Activated naive CD4-positive, alpha-beta T cell (primary cell): ENCODE measurements around the gene ANXA7.
A peak's percentile ranks its signal among the peaks of the same experiment; 100 is the strongest.
"Not testable (repeated sequence)": the region's sequence is repeated elsewhere in the genome, so short reads cannot be mapped to it uniquely, and the experiment has no call there.

ENCODE experiments used
- DNase-seq, 4 experiments: peaks; one replicate each; lab custom pipeline; 2025; lab: John Stamatoyannopoulos, UW

The ANXA7 gene

DNA sequence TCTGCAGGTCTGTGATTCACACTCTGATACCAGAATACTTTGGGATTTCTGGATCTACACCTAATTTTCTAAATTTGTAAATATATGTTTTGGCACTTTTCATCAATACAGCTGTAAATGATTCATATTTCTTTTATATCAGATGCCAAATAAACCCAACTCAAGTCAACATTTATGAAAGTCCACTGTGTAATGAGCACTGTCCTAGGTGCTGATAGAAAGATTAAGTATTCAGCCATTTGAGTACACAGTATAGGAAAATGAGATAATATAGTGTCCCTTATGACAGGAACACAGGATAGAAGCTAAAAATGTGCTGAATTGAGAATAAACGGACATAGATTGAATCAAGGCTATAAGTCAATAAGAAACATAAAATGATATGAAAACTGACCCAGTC, 6.4 kb downstream of the ANXA7 start:
- no peak for DNase-seq

DNA sequence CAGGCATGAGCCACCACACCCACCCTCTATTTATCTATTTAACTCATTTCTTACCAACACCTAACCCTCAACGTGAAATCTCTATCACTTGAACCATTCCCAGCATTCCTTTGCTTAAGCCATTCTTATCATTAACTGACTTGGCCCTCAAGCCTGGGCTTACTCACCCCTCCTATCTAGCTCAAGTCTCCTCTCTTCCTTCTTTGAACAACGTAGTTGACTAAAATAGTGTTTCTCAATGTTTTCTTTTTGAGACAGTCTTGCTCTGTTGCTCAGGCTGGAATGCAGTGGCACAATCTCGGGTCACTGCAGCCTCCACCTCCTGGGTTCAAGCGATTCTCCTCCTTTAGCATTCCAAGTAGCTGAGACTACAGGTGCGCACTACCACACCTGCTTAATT, 7.0 kb downstream of the ANXA7 start:
- no peak for DNase-seq

DNA sequence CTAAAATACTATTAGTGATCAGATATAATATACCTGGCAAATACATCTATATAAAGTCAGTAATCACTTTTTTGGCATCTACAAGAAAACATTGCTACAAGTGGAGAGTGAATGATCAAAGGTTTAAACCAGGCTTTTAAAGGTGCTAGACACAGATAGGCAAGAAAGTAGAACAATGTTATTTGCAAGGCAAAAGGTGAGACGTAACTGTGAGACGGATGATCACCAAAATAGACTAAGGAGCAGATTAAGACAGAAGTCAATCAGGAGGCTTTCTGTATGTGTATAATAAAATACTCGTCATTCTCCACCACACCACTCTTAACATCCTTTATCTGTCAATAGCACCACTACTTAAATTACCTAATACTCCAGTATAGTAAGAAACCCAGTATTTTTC, 8.3 kb downstream of the ANXA7 start:
- DNase-seq = no peak

DNA sequence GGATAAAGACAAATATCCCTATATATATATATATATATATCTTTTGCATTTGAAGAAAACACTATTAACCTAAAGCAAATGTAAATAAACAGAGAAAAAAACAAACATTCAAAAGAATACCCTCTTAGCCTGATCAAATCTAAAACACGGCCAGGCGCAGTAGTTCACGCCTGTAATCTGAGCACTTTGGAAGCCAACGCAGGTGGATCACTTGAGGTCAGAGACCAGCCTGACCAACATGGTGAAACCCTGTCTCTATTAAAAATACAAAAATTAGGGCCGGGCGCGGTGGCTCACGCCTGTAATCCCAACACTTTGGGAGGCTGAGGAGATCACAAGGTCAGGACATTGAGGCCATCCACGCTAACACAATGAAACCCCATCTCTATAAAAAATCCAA, 9.2 kb downstream of the ANXA7 start:
- no peak for DNase-seq

DNA sequence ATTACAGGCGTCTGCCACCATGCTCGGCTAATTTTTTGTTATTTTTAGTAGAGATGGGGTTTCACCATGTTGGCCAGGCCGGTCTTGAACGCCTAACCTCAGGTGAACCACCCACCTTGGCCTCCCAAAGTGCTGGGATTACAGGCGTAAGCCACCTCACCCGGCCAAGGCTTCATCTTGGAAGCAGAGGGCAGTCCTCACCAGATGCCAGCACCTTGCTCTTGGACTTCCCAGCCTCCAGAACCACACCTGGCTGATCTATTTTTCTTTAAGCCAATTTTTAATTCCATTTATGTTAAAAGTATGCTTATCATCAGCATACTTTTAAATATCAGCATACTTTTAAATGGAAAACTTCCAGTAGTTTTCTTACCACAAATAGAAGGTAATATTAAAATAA, 12.2 kb downstream of the ANXA7 start:
- no peak for DNase-seq

DNA sequence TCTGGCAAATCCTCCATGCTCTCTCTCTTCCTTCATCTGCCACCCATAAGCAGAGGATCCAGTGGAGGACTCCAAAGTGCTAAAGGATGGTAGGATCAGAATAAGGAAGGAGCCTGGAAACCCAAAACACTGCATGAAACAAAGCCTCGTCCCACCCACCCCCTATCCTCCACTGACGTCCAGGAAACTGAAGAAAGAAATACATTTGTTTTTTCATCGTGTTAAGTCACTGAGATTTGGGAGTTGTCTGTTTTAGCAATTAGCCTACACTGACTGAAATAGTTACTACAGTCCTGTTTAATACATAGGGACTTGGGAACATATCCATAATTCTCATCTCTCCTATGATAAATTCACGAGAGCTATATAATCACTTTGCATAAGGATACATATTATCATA, 14.8 kb downstream of the ANXA7 start:
- no peak for DNase-seq

DNA sequence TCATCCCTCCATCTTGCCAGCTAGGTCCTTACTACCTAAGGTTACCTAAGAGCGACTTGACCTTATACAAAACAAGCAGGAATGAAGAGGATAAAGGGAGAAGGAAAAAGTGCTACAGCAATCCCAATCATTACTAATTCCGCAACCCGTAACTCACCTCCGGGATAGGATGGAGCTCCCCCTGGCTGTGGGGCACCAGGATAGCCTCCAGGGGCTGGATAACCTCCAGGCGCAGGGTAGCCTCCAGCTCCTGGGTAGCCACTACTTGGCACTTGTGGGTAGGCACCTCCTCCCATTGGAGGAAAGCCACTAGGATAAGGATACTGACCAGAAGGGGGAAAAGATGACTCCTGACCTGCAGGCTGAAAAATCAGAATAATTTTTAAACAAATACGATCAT, 15.8 kb downstream of the ANXA7 start:
- DNase-seq = no peak

DNA sequence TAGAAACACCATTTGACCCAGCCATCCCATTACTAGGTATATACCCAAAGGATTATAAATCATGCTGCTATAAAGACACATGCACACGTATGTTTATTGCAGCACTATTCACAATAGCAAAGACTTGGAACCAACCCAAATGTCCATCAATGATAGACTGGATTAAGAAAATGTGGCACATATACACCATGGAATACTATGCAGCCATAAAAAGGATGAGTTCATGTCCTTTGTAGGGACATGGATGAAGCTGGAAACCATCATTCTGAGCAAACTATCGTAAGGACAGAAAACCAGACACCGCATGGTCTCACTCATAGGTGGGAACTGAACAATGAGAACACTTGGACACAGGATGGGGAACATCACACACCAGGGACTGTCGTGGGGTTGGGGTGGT, 19.5 kb downstream of the ANXA7 start:
- DNase-seq = not testable (repeated sequence)

DNA sequence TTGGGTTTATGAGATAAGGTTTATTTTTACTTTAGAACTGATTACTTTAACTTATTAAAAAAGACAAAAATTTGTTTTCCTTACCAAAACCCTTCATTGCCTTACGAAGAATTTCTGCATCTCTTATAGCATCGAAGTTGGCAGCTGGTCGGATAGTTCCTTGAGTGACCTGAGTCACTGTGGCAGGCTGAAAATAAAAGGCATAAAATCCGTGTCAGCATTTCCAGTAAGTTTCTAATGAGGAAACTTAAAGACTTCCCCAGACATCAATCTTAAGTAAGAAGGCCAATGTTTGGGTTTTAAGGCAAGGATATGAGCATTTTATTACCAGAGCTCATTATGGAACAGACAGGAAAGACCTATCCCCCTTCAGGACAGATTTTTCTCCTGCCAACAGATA, 25.6 kb downstream of the ANXA7 start:
- DNase-seq = no peak

DNA sequence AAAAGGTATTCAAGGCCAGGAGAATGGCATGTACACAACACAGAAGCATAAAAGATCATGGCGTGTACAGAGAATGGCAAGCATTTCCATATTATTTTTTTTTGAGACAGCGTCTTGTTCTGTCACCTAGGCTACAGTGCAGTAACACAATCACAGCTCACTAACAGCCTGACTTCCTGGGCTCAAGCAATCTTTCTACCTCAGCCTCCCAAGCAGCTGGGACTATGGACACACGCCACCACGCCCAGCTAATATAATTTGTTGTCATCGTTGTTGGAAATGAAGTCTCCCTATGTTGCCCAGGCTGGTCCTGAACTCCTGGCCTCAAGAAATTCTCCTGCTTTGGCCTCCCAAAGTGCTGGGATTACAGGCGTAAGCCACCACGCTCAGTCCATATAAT, 27.3 kb downstream of the ANXA7 start:
- no peak for DNase-seq

DNA sequence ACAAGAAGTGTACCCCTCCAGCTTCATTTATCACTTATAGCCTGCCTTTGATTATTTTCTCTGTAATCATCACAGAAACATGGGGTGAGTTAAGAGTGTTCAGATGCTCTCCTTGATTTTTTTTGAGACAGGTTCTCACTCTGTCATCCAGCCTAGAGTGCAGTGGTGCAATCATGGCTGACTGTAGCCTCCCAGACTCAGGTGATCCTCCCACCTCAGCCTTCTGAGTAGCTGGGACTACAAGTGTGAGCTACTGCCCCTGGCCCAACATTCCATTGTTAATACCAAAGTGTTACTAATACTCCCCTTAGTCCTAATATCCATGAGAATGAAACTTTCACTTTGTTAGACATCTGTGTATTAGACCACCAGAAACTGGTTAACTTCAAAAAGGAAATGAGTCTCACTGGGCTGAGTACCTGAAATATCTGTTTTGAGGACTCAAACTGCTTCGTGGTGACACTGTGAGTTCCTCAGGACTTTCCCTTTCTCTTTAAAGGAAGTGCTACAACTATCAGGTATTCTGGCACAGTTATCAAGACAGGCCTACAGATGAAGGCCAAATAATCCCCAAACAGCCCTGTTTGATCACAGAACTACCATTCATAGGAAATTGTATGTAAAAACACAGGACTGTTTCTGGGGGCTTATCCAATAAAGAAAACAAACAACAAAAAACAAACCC, 34.7 kb downstream of the ANXA7 start:
- DNase-seq = no peak

DNA sequence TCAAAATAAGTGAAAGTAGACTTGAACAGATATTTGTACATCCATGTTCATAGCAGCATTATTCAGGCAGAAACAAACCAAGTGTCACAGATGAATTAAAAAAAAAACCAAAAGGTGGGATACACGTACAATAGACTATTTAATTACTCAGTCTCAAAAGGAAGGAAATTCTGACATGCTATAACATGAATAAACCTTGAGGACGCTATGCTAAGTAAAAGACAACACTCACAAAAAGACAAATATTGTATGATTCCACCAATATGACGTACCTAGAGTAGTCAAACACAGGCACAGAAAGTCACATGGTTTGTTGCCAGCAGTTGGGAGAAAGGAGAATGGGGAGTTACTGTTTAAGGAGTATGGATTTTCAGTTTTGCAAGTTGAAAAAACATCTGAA, 37.2 kb downstream of the ANXA7 start:
- no peak for DNase-seq

DNA sequence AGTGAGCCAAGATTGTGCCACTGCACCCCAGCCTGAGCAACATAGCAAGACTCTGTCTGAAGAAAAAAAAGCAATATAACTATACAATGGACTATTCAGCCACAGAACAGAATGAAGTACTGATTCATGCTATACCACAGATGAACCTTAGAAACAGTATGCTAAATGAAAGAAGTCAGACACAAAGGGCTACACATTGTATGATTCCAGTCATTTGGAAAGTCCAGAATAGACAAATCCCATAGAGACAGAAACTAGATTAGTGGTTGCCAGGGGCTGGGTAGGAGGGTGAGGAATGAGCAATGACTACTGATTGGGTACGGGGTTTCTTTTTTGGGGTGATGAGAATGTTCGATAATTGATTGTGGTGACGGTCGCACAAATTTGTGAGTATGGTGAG, 45.6 kb downstream of the ANXA7 start:
- DNase-seq = no peak

DNA sequence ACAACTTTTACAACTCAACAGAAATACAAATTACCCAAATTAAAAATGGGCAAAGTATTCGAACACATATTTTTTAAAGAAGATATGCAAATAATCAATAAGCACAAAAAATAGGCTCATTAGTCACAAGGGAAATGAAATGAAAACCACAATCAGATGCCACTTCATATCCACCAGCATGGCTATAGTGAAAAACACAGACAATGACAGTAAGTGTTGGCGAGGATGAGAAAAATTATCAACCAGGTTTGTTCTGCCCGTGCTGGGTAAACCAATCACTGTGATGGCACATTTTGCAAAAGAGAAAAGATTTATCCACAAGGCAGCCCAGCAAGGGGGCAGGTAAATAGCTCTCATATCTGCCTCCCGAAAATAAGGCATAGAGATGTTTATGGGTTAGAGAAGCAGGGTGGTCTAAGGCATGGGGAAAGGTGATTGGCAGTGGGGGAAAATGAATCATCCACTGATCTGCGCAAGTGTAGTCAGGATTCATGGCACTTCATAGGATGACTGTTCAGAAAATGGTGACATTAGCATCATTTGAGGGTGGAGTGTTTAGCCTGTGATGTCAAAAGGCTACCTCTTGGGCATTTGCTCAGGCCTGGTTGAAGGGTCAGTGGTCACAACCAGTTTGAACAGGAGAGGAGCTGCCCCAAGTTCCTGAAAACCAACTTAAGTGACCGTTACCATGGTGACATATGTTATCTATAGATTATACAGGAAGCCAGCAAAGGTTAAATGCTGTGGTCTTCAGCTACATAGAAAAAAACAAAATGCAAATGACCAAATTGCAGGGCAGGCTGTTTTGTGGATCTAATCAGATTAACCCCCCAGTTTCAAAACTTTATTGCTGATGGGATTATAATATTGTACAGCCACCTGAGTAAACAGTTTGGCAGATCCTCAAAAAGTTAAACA, 47.2 kb downstream of the ANXA7 start:
- DNase-seq = no peak

DNA sequence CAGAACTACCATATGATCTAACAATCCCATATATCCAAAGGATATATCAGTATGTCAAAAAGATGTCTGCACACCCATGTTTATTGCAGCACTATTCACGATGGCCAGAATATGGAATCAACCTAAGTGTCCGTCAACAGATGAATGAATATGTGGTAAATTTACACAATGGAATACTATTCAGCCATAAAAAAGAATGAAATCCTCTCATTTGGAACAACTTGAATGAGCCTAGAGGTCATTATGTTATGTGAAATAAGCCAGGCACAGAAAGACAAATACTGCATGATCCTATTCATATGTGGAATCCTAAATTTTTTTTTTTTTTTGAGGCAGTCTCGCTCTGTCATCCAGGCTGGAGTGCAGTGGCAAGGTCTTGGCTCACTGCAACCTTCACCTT, 48.9 kb downstream of the ANXA7 start:
- no peak for DNase-seq

DNA sequence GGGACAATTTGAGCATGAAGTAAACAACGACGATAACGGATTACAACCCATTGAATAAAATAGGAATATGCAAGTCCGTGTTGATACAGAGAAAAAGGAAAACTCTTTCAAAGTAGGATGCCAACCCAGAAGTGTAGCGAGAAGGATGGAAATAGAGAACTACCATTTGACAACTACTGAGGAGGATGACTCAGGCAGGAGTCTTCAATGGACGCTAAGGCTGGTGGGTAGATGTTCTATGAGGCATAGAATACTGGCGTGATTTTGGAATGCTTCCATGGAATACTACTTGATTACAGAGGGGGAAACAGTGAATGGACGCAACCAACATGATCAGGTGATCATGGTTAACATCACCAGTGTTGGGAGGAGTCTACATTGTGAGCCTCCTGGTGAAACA, 54.4 kb downstream of the ANXA7 start:
- no peak for DNase-seq

DNA sequence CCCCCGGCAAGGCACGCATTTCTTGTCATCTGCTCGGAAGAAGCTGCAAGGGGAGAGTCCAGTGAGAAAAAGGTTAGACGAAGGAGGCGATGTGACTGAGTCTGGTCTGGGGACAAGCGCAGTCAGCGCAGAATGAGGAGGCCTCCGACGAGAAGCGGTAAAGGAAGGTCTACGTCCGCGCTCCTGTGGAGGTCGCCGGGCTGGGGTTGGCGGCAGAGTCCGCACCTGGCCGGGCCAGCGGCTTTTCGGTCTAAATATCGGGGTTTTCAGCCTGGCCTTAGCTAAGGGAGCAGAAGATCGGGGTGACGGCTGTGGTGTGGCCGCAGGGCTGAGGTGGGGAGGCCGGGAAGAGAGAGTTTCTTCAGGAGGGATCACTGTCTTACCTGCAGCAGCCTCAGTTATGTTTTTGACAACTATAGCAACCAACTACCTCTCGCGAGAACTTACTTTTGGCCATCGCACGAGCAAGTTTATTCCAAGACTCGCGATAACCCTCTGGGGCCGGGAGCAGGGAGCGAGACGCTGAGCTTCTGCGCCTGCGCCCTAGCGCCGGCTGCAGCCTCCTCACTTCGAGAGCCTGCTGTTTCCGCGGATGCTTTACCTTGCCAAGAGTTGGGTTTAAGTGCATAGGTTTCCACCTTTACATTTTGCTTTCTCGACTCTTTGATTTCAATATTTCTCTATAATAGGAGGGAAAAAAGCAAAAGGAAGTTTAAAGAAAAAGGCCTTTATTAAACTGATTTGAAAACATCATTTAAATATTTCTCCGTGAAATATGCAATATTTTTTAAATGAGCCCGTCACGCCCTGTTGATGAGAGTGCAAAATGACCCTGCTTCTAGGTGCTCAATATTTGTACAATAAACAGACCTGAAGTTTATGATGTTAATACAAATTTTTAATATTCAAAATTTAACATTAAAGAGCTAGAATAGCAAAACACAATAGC, 55.3 kb downstream of the ANXA7 start, which contains the start of gene CFAP70:
Gene CFAP70, minus strand, starts transcription at position 534 of the 949 bp plus-strand sequence. CDS start 4,068 bp downstream, outside the sequence.
- DNase-seq = peak; percentile 52 to 85 (median 77)

DNA sequence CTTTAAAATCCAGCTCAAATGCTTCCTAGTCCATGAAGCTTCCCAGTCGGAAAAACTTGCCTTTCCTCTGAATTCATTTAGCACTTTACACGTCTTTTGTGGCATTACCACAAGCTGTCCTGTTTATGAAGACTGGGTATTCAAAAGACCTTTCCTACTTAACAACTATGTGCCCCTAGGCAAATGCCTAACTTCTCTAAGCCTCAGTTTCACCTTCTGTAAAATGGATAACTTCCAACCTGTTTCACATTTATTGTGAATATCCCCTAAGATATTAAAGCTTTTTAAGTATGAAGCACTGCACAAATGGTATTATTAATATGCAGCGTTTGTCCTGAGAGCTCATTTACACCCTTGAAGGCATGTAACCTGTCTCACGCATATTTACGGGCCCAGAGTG, 56.0 kb downstream of the ANXA7 start:
- DNase-seq = no peak

DNA sequence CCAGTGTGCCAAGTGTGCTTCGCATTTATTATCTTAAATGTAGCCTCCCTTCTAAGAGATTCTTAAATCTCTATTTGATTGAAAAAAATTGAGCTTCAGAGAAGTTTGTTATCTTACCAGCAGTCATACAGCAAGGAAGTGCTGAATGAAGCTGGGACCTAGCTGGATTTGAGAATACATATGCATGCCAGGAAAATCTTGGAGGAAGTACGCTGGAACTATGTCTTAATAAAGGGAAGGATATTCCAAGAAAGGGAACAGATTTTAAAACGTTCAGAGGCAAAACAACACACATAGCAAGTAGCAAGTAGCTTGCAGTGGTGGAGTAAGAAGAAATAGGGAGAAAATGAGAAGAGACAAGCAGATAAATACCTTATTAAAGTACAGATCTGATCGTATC, 56.7 kb downstream of the ANXA7 start:
- no peak for DNase-seq

DNA sequence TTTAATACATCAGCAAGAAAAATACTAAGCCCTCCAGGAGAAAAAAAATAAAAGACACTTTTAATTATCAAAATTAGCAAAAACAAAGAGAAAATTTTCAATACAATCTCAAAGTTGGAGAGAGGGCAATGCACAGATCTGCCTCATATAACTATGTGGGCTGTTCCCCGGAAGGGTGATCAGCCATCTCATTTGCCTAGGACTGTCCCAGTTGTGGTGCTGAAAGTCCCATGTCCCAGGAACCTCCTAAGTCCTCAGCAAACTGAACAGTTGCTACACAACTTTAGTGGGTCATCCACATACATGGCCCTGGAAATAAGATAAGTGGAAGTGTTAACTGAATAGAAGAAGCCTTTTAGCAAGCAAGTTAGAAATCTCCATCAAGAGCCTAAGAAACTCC, 69.6 kb downstream of the ANXA7 start:
- no peak for DNase-seq

DNA sequence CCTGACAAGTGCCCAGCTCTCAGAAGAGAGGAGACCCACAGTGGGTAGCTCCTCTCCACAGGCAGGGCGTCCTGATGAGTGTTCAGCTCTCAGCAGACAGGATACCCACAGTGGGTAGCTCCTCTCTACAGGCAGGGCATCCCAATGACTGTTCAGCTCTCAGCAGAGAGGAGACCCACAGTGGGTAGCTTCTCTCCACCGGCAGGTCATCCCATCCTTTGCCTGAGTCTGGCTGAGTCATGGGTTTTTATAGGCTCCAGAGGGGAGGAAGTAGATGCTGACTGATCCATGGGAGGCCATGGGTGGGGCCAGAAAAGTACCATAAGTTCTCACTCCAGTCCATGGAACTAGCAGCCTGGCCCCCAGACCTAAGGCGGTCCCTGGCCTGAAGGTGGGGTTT, 73.7 kb downstream of the ANXA7 start:
- no peak for DNase-seq

DNA sequence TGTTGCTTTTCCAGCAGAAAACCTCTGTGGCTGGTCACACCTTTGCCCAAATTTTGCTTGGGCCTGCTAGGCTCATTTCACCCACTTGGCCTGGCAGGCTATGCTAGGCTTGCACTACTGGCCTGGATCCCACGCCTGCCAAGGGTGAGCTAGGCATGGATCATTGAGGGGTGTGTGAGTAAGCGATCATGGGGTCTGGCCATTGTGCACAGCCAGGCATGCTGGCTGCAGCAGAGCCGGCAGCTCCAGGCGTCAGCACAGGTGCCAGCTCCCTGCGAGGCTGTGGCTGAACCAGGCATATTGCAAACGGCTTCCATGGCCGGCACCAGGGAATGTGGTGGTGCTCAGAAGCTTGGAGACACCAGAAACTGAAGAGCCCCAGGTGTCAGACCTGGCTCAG, 74.4 kb downstream of the ANXA7 start:
- no peak for DNase-seq
